ENCODE data around the gene PTPN4.

DNA sequence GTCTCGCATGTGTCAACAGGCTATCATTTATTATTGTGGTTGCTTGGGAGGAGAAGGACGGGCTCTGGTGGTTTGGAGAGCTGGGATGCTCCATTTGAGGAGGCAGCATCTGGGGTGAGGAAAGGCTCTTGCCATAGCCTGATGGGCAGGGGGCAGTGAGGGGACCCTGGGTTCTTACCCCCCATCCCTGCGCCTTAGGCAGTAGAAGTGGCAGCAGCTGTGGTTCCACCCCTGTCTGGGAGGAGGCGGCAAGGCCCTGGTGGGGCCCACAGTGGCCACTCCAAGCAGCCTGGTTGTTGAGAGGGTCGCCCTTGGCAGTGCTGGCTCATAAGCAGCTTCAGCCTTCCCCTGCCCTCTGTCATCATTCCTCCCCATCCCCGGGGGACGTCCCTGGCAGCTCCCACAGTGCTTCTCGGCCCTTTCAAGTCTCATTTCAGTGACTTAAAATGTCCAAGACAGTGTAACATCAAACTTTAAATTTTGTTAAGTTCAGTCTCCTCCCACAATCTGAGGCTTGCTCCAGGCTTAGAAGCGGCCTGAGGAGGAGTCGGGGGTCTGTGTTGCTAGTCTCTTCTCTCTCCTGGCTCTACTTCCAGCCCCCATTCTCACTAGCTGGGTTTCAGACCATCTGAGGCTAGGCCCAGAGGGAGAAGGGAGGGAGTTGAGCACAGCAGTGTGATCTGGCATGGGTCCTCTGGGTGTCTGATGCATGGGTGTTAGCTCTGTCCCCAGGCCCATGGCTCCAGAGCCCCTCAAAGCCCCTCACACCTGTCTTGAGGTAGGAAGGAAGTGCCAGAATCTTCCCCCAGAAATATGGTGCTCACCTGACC is 34.9 kb upstream of the PTPN4 start:
- TF ChIP-seq, protein P1, sequence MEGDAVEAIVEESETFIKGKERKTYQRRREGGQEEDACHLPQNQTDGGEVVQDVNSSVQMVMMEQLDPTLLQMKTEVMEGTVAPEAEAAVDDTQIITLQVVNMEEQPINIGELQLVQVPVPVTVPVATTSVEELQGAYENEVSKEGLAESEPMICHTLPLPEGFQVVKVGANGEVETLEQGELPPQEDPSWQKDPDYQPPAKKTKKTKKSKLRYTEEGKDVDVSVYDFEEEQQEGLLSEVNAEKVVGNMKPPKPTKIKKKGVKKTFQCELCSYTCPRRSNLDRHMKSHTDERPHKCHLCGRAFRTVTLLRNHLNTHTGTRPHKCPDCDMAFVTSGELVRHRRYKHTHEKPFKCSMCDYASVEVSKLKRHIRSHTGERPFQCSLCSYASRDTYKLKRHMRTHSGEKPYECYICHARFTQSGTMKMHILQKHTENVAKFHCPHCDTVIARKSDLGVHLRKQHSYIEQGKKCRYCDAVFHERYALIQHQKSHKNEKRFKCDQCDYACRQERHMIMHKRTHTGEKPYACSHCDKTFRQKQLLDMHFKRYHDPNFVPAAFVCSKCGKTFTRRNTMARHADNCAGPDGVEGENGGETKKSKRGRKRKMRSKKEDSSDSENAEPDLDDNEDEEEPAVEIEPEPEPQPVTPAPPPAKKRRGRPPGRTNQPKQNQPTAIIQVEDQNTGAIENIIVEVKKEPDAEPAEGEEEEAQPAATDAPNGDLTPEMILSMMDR (IDR thresholded peaks at IDR 0.05; ENCODE audit: low read depth, low read length): no peak
- no peak for TF ChIP-seq EZH2phosphoT487 (IDR thresholded peaks at IDR 0.05; ENCODE audit: low read depth)

Data from OCI-LY3 (cell line).